H1 (cell line): ENCODE results near the gene DVL2. TPM values are rescaled to one million over a fixed set of nuclear protein-coding genes. Genes with fewer than 3 reads are reported as not detected.

Experiments used
- CTCF ChIA-PET: fragments of 300-600 bp; sonication (Branson Sonifier 250); formaldehyde crosslinking; loops from one replicate; lab custom pipeline; 2021; ENCODE audit not compliant: partially characterized antibody; lab: Charles Lee
- POLR2A ChIA-PET: fragments of 300-600 bp; sonication (Branson Sonifier 250); formaldehyde crosslinking; loops from one replicate; lab custom pipeline; 2021; ENCODE audit warnings: inconsistent platforms; ENCODE audit not compliant: partially characterized antibody; lab: Charles Lee
- DNase-seq, 2 experiments: peaks; one replicate each; pipeline versions ENCODE4 v3.0.0 to v3.0.0-alpha.2; 2010 to 2022; ENCODE audit warnings: low spot score in 2 of 2, low read depth in 1 of 2, mixed read lengths in 1 of 2
- FAIRE-seq: peaks from 2 replicates; lab custom pipeline; 2011; peaks lifted over from hg19 to GRCh38; lab: Jason Lieb, UNC
- H2AFZ ChIP-seq: 2 replicates; pipeline ENCODE4 v1.8.1; 2012; ENCODE audit warnings: low read length, inconsistent platforms
- H2AK5ac ChIP-seq: 2 replicates; pipeline ENCODE4 v1.6.1; 2013; ENCODE audit warnings: low read depth, low read length
- H2BK120ac ChIP-seq: replicated peaks from 2 replicates; pipeline ENCODE3; 2013; ENCODE audit warnings: low read depth, low read length, inconsistent platforms
- H2BK12ac ChIP-seq: 2 replicates; pipeline ENCODE4 v1.6.1; 2013; ENCODE audit warnings: low read depth, low read length
- H2BK15ac ChIP-seq: 2 replicates; pipeline ENCODE4 v1.6.1; 2013; ENCODE audit warnings: low read length
- H2BK20ac ChIP-seq: 2 replicates; pipeline ENCODE4 v1.6.1; 2013; ENCODE audit warnings: low read length
- H2BK5ac ChIP-seq: 2 replicates; pipeline ENCODE4 v1.6.1; 2013; ENCODE audit warnings: low read depth, low read length
- H3K14ac ChIP-seq: 2 replicates; pipeline ENCODE4 v1.6.1; 2013; ENCODE audit warnings: inconsistent platforms; ENCODE audit not compliant: insufficient read length
- H3K18ac ChIP-seq: 2 replicates; pipeline ENCODE4 v1.6.1; 2013; ENCODE audit warnings: low read length; ENCODE audit errors: extremely low read depth
- H3K23ac ChIP-seq: 2 replicates; pipeline ENCODE4 v1.6.1; 2013; ENCODE audit warnings: inconsistent platforms; ENCODE audit not compliant: insufficient read length
- H3K23me2 ChIP-seq: 2 replicates; pipeline ENCODE4 v1.6.1; 2013; ENCODE audit warnings: low read depth, low read length
- H3K27ac ChIP-seq: 2 replicates; pipeline ENCODE4 v1.6.1; 2011; ENCODE audit warnings: low read depth, low read length, inconsistent platforms
- H3K27me3 ChIP-seq, 4 experiments: replicated peaks in 1 of 4; 1 replicate in 1 of 4; 2 replicates in 3 of 4; pipeline versions ENCODE4 v1.6.1 to v1.8.1; 2011 to 2013; ENCODE audit warnings: low read length in 3 of 4, mild to moderate bottlenecking in 3 of 4, inconsistent platforms in 2 of 4, mixed read lengths in 2 of 4, moderate library complexity in 1 of 4; ENCODE audit not compliant: control insufficient read depth in 3 of 4, insufficient read depth in 3 of 4; ENCODE audit errors: extremely low read depth in 1 of 4
- H3K36me3 ChIP-seq, 4 experiments: 2 replicates each; pipeline versions ENCODE4 v1.6.1 to v1.8.1; 2011 to 2013; ENCODE audit warnings: mild to moderate bottlenecking in 4 of 4, low read length in 3 of 4, moderate library complexity in 2 of 4, control low read depth in 1 of 4, inconsistent platforms in 1 of 4; ENCODE audit not compliant: insufficient read depth in 4 of 4, control insufficient read depth in 2 of 4
- H3K4ac ChIP-seq: replicated peaks from 2 replicates; pipeline ENCODE3; 2013; ENCODE audit warnings: low read length, low read depth, mixed read lengths, inconsistent platforms; ENCODE audit not compliant: insufficient read length
- H3K4me1 ChIP-seq, 4 experiments: replicated peaks in 1 of 4; 1 replicate in 1 of 4; 2 replicates in 3 of 4; pipeline versions ENCODE4 v1.6.1 to v1.8.1; 2011 to 2013; ENCODE audit warnings: low read length in 3 of 4, inconsistent platforms in 2 of 4, mixed read lengths in 1 of 4; ENCODE audit not compliant: insufficient read depth in 4 of 4, control insufficient read depth in 3 of 4
- H3K4me2 ChIP-seq, 2 experiments: 2 replicates each; pipeline versions ENCODE4 v1.6.1 to v1.8.1; 2011 to 2013; ENCODE audit warnings: low read depth in 2 of 2, low read length in 2 of 2, control low read depth in 1 of 2, inconsistent platforms in 1 of 2, mild to moderate bottlenecking in 1 of 2; ENCODE audit not compliant: insufficient read depth in 1 of 2
- H3K4me3 ChIP-seq, 4 experiments: fragments of 200-600, 300-600 bp in 1 of 4; sonication (generic), shearing (Covaris generic), sonication (Bioruptor Twin) in 1 of 4; 2 replicates each; pipeline versions ENCODE4 v1.5.1 to v1.8.1; 2011 to 2016; ENCODE audit warnings: low read length in 4 of 4, low read depth in 3 of 4, control low read depth in 2 of 4, inconsistent platforms in 2 of 4, mild to moderate bottlenecking in 2 of 4, mixed read lengths in 1 of 4, moderate library complexity in 1 of 4; ENCODE audit not compliant: insufficient read depth in 2 of 4; ENCODE audit errors: extremely low read depth in 1 of 4
- H3K56ac ChIP-seq: replicated peaks from 2 replicates; pipeline ENCODE3; 2013; ENCODE audit warnings: low read depth, mild to moderate bottlenecking, mixed read lengths, low read length, inconsistent platforms; ENCODE audit not compliant: insufficient read length
- H3K79me1 ChIP-seq: 2 replicates; pipeline ENCODE4 v1.6.1; 2013; ENCODE audit warnings: low read depth, low read length, control low read depth
- H3K79me2 ChIP-seq, 2 experiments: 2 replicates each; pipeline versions ENCODE4 v1.6.1 to v1.8.1; 2012 to 2013; ENCODE audit warnings: low read length in 2 of 2, mild to moderate bottlenecking in 2 of 2, inconsistent platforms in 1 of 2; ENCODE audit not compliant: insufficient read depth in 2 of 2, control insufficient read depth in 1 of 2
- H3K9ac ChIP-seq, 4 experiments: replicated peaks in 1 of 4; 1 replicate in 1 of 4; 2 replicates in 3 of 4; pipeline versions ENCODE4 v1.6.1 to v1.8.1; 2011 to 2013; ENCODE audit warnings: low read depth in 3 of 4, low read length in 3 of 4, control low read depth in 2 of 4, mild to moderate bottlenecking in 2 of 4, moderate library complexity in 2 of 4, inconsistent platforms in 1 of 4; ENCODE audit errors: extremely low read depth in 1 of 4
- H3K9me3 ChIP-seq, 2 experiments: 2 replicates each; pipeline versions ENCODE4 v1.6.1 to v1.8.1; 2012 to 2013; ENCODE audit warnings: mild to moderate bottlenecking in 2 of 2, moderate library complexity in 2 of 2, control low read depth in 1 of 2, inconsistent platforms in 1 of 2, low read depth in 1 of 2, low read length in 1 of 2, mixed read lengths in 1 of 2; ENCODE audit not compliant: insufficient read depth in 2 of 2
- H4K20me1 ChIP-seq, 2 experiments: replicated peaks in 1 of 2; 2 replicates each; pipeline versions ENCODE3 to v1.8.1; 2011 to 2013; ENCODE audit warnings: inconsistent platforms in 2 of 2, low read length in 2 of 2, mild to moderate bottlenecking in 1 of 2; ENCODE audit not compliant: insufficient read depth in 2 of 2, control insufficient read depth in 1 of 2
- H4K5ac ChIP-seq: 2 replicates; pipeline ENCODE4 v1.6.1; 2013; ENCODE audit warnings: low read length, low read depth, mixed read lengths, inconsistent platforms; ENCODE audit not compliant: insufficient read length
- H4K8ac ChIP-seq: 2 replicates; pipeline ENCODE4 v1.8.0; 2013; ENCODE audit warnings: mild to moderate bottlenecking, moderate library complexity, low read length, inconsistent platforms; ENCODE audit not compliant: insufficient read depth; ENCODE audit errors: extremely low read depth
- H4K91ac ChIP-seq: replicated peaks from 2 replicates; pipeline ENCODE3; 2013; ENCODE audit warnings: low read length, mixed read lengths, inconsistent platforms; ENCODE audit not compliant: insufficient read length
- ASH2L ChIP-seq: fragments of 200-600, 300-600 bp; sonication (generic); IDR thresholded peaks from one replicate; pipeline ENCODE4 v1.7.1; 2017; ENCODE audit warnings: low read length
- CHD2 ChIP-seq: IDR thresholded peaks from 2 replicates; pipeline ENCODE4 v1.6.1; 2012; ENCODE audit warnings: low read length, improper control_type of control experiment
- CREB1 ChIP-seq: IDR thresholded peaks from 2 replicates; pipeline ENCODE4 v1.6.1; 2012; ENCODE audit warnings: inconsistent platforms
- HDAC6 ChIP-seq: IDR thresholded peaks from one replicate; pipeline ENCODE4 v1.7.1; 2012; ENCODE audit warnings: low read depth, mild to moderate bottlenecking, inconsistent platforms, low read length, moderate library complexity
- MAFK ChIP-seq: IDR thresholded peaks from 2 replicates; pipeline ENCODE4 v1.6.1; 2012; ENCODE audit warnings: low read depth, mild to moderate bottlenecking, improper control_type of control experiment, low read length
- POLR2A ChIP-seq, 2 experiments: IDR thresholded peaks; 1 replicate in 1 of 2; 2 replicates in 1 of 2; pipeline ENCODE4 v1.6.1; 2011; ENCODE audit warnings: low read depth in 2 of 2, low read length in 2 of 2, mild to moderate bottlenecking in 2 of 2; ENCODE audit errors: control extremely low read depth in 1 of 2
- POLR2AphosphoS5 ChIP-seq: IDR thresholded peaks from 2 replicates; pipeline ENCODE4 v1.6.1; 2011; ENCODE audit warnings: low read depth, low read length
- RXRA ChIP-seq: IDR thresholded peaks from 2 replicates; pipeline ENCODE4 v1.6.1; 2011; ENCODE audit warnings: low read depth, mild to moderate bottlenecking, low read length, moderate library complexity; ENCODE audit not compliant: insufficient read depth
- SIN3A ChIP-seq, 2 experiments: IDR thresholded peaks in 1 of 2; conservative IDR thresholded peaks in 1 of 2; 2 replicates each; pipeline ENCODE4 v1.6.1; 2011 to 2012; ENCODE audit warnings: low read length in 2 of 2, improper control_type of control experiment in 1 of 2, low read depth in 1 of 2, mild to moderate bottlenecking in 1 of 2
- SP1 ChIP-seq: IDR thresholded peaks from 2 replicates; pipeline ENCODE4 v1.6.1; 2011; ENCODE audit warnings: low read depth, low read length
- whole genome bisulfite sequencing, 2 experiments: shearing (Covaris generic) in 1 of 2; methylation state at CpG; one replicate each; pipeline versions ENCODE4 v1.1.6 to v1.1.7; 2013 to 2015; ENCODE audit warnings: low lambda C conversion rate in 2 of 2, mixed read lengths in 2 of 2, inconsistent platforms in 1 of 2, low coverage in 1 of 2, missing lambda C conversion rate in 1 of 2; ENCODE audit not compliant: insufficient replicate concordance in 2 of 2, insufficient coverage in 1 of 2, insufficient read length in 1 of 2; ENCODE audit errors: extremely low coverage in 1 of 2, missing lambda C conversion rate in 1 of 2; 5-methylcytosine and 5-hydroxymethylcytosine counted together
- polyA plus RNA-seq, 7 experiments: library from polyadenylated mRNA; depleted of rRNA in 3 of 7; stranded (reverse) in 5 of 7; unstranded in 2 of 7; fragments of >200 nt in 5 of 7; fragments of 200-250 nt in 2 of 7; gene quantifications; 1 replicate in 5 of 7; 2 replicates in 1 of 7; 4 replicates in 1 of 7; pipeline versions ENCODE4 v1.2.1 to v1.2.3, GENCODE V29; 2011 to 2013; ENCODE audit warnings: missing spikeins in 2 of 7, mixed read lengths in 2 of 7
- total RNA-seq: library from RNA; stranded (reverse); fragmentation: NEBNext Ultra II Directional; extraction: Animal tissue kit (Norgen Biotek cat#: 25700); gene quantifications from 2 replicates; pipeline ENCODE4 v1.2.1, GENCODE V29; 2021

DVL2 gene
- total and polyA plus RNA-seq, 2 of the 8 experiments (the other 6 are each of a cell fraction or from before 2014, with no cell fraction given): 19.0 to 59.6 TPM

GRCh38 chr17:7238420-7239090, 4.2 kb upstream of the DVL2 start:
- peak overlapping the region; percentile 81 to 93 (median 86) for H3K9ac ChIP-seq
- CTCF ChIA-PET: interaction anchor here (0.5 to 6.4 kb wide), 5 partner anchors 14 to 58 kb away, joined by 3 to 46 read pairs (median 4); partner anchors contain the start of genes ACADVL and DLG4
- FAIRE-seq (no peak), DNase-seq (no peak)
- no peak overlapping the region for H3K14ac ChIP-seq
- peaks cover 8% of the 10 kb centered on the region; the same call in 1 of the 2 replicates for H3K79me1 ChIP-seq
- POLR2A ChIA-PET: interaction anchor here (0.6 to 19.7 kb wide), 19 partner anchors 9 to 351 kb away, joined by 3 to 386 read pairs (median 4); partner anchors contain the start of genes ACADVL, ACAP1, CLDN7 and CTDNEP1
- H2BK12ac ChIP-seq: 0 out of 2 replicates have a peak overlapping the region, but pooled peaks have one; percentile 9
- peaks cover 0 to 52% of the 10 kb centered on the region in 2 experiments; a peak in 2 of 4 replicates for H3K79me2 ChIP-seq
- H2AFZ ChIP-seq: no peak overlapping the region
- peak overlapping the region; percentile 91 to 97 (median 94) for H3K4me3 ChIP-seq
- H3K4me1 ChIP-seq: peaks cover 5 to 24% (median 12%) of the 10 kb centered on the region in 4 experiments
- H3K9me3 ChIP-seq: no peaks in the 10 kb centered on the region
- H4K5ac ChIP-seq: peak overlapping the region; percentile 74
- H3K27ac ChIP-seq: peak overlapping the region; percentile 63
- peak overlapping the region; percentile 93 for H3K56ac ChIP-seq
- peak overlapping the region; percentile 77 for H4K91ac ChIP-seq
- peak overlapping the region; percentile 66; the same call in 1 of the 2 replicates for H3K18ac ChIP-seq
- no peak overlapping the region for H3K23ac ChIP-seq
- TF ChIP-seq SIN3A (conservative IDR thresholded peaks at IDR 0.05 in 1 of 2, IDR thresholded peaks at IDR 0.05 in 1 of 2; ENCODE audit: low read depth in 1 of 2, low read length in 2 of 2): 0 out of 4 replicates have a peak, but pooled peaks of 1 of the 2 experiments have one; percentile 6
- TF ChIP-seq RXRA: no peak
- peak; percentile 33; the same call in 1 of the 2 replicates for TF ChIP-seq POLR2AphosphoS5
- no peak for TF ChIP-seq ASH2L
- no peak for TF ChIP-seq CHD2
- TF ChIP-seq POLR2A (IDR thresholded peaks at IDR 0.05; ENCODE audit: control extremely low read depth in 1 of 2, low read depth in 2 of 2, low read length in 2 of 2): peak in 1 of 2 experiments; percentile 10; a peak in 1 of 3 replicates
- TF ChIP-seq CREB1: no peak
- no peak for TF ChIP-seq MAFK
- no peak for TF ChIP-seq HDAC6
- TF ChIP-seq SP1: no peak
- peaks cover 18% of the 10 kb centered on the region for H3K23me2 ChIP-seq
- no peak overlapping the region for H2BK120ac ChIP-seq
- H3K4me2 ChIP-seq: peak overlapping the region; percentile 24 to 65
- H2BK15ac ChIP-seq: no peak overlapping the region
- H2AK5ac ChIP-seq: no peak overlapping the region
- H4K8ac ChIP-seq: peak overlapping the region; percentile 90
- no peaks in the 10 kb centered on the region for H3K27me3 ChIP-seq
- H2BK5ac ChIP-seq: peak overlapping the region; percentile 87
- H3K4ac ChIP-seq: peak overlapping the region; percentile 91
- H4K20me1 ChIP-seq: peaks cover 8 to 19% of the 10 kb centered on the region in 2 experiments
- H2BK20ac ChIP-seq: no peak overlapping the region
- H3K36me3 ChIP-seq: peaks cover 15 to 36% (median 22%) of the 10 kb centered on the region in 4 experiments; a peak in 6 of 8 replicates
- 3% methylated on average over 16 of the region's 39 CpGs; no CpG with 5 or more reads in 1 of the 2 experiments for WGBS, 2 experiments
